Neural progenitor cell (in vitro differentiated cells): ENCODE measurements around the gene LMBRD2. TPM values are rescaled to one million over a fixed set of nuclear protein-coding genes. Genes with fewer than 3 reads are reported as not detected.

ENCODE experiments used
- DNase-seq: peaks from one replicate; pipeline ENCODE4 v3.0.0-alpha.2; 2016; ENCODE audit warnings: low spot score
- H2AFZ ChIP-seq: fragments of 200-600 bp; sonication (generic); replicated peaks from 2 replicates; pipeline ENCODE4 v1.6.1; 2016; ENCODE audit warnings: antibody characterized with exemption
- H3F3A ChIP-seq: fragments of 200-600 bp; sonication (generic); 2 replicates; pipeline ENCODE4 v1.6.1; 2016; ENCODE audit warnings: antibody characterized with exemption, low read depth
- H3K27ac ChIP-seq: fragments of 200-600 bp; sonication (generic); 2 replicates; pipeline ENCODE4 v1.5.1; 2016; ENCODE audit warnings: mild to moderate bottlenecking
- H3K27me3 ChIP-seq: fragments of 200-600 bp; sonication (generic); 2 replicates; pipeline ENCODE4 v1.6.1; 2016; ENCODE audit warnings: mild to moderate bottlenecking, moderate library complexity
- H3K36me3 ChIP-seq: fragments of 200-600 bp; sonication (generic); 2 replicates; pipeline ENCODE4 v1.5.1; 2016
- H3K4me1 ChIP-seq: fragments of 200-600 bp; sonication (generic); 2 replicates; pipeline ENCODE4 v1.6.1; 2016; ENCODE audit warnings: mixed run types
- H3K4me2 ChIP-seq: fragments of 200-600 bp; sonication (generic); 2 replicates; pipeline ENCODE4 v1.6.1; 2016
- H3K4me3 ChIP-seq: fragments of 200-600 bp; sonication (generic); 2 replicates; pipeline ENCODE4 v1.5.1; 2016
- H3K79me2 ChIP-seq: fragments of 200-600 bp; sonication (generic); 2 replicates; pipeline ENCODE4 v1.6.1; 2016; ENCODE audit warnings: low read depth
- H3K9ac ChIP-seq: fragments of 200-600 bp; sonication (generic); 2 replicates; pipeline ENCODE4 v1.6.1; 2016
- H3K9me3 ChIP-seq: fragments of 200-600 bp; sonication (generic); 2 replicates; pipeline ENCODE4 v1.5.1; 2016; ENCODE audit warnings: low read depth
- H4K20me1 ChIP-seq: fragments of 200-600 bp; sonication (generic); 2 replicates; pipeline ENCODE4 v1.6.1; 2016; ENCODE audit warnings: low read depth
- H3K27ac Mint-ChIP-seq: 3 replicates; pipeline ENCODE4 v1.8.0; 2021; ENCODE audit warnings: mixed read lengths
- H3K27me3 Mint-ChIP-seq: 2 replicates; pipeline ENCODE4 v1.8.0; 2022; ENCODE audit warnings: low read depth, mild to moderate bottlenecking, inconsistent platforms, moderate library complexity, mixed read lengths; ENCODE audit not compliant: insufficient read depth
- H3K36me3 Mint-ChIP-seq: 3 replicates; pipeline ENCODE4 v1.8.0; 2021; ENCODE audit warnings: mixed read lengths
- H3K4me1 Mint-ChIP-seq: 3 replicates; pipeline ENCODE4 v1.8.0; 2021; ENCODE audit warnings: mixed read lengths
- H3K4me3 Mint-ChIP-seq: 3 replicates; pipeline ENCODE4 v1.8.0; 2021; ENCODE audit warnings: mild to moderate bottlenecking, moderate library complexity, mixed read lengths
- H3K9me3 Mint-ChIP-seq: 3 replicates; pipeline ENCODE4 v1.8.0; 2020; ENCODE audit warnings: mixed read lengths
- CTCF ChIP-seq: fragments of 200-600 bp; sonication (generic); IDR thresholded peaks from 2 replicates; pipeline ENCODE4 v1.5.1; 2017; ENCODE audit warnings: antibody characterized with exemption, mild to moderate bottlenecking
- EZH2 ChIP-seq: fragments of 200-600 bp; sonication (generic); IDR thresholded peaks from 2 replicates; pipeline ENCODE4 v1.6.1; 2017; ENCODE audit warnings: antibody characterized with exemption, mild to moderate bottlenecking, moderate library complexity
- EZH2phosphoT487 ChIP-seq: fragments of 200-600 bp; sonication (generic); IDR thresholded peaks from 2 replicates; pipeline ENCODE4 v1.6.1; 2017; ENCODE audit warnings: antibody characterized with exemption
- total RNA-seq: library from RNA; depleted of rRNA; stranded (reverse); fragments of >200 nt; gene quantifications from 2 replicates; pipeline ENCODE4 v1.2.3, GENCODE V29; 2015; ENCODE audit warnings: low replicate concordance

Gene LMBRD2
- total RNA-seq, 1 donor from 2014 or later = 11.8 TPM

DNA sequence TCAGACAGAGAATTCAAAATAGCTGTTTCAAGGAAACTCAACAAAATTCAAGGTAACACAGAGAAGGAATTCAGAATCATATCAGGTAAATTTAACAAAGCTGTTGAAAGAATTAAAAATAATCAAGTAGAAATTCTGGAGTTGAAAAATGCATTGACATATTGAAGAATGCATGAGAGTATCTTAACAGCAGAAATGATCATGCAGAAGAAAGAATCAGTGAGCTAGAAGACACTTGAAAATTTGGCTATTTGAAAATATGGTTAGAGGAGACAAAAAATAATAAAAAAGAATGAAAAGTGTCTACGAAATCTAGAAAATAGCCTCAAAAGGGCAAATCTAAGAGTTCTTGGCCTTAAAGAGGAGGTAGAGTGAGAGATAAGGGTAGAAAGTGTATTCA lies 22.9 kb downstream of the LMBRD2 start:
- H3K9me3 ChIP-seq = no peaks in the 10 kb centered on the region
- Mint-ChIP-seq H3K4me3 (no peak overlapping the region), H3K27me3 (no peaks in the 10 kb centered on the region), H3K36me3 (peaks cover 26% of the 10 kb centered on the region), H3K4me1 (no peaks in the 10 kb centered on the region), H3K9me3 (peaks cover 16% of the 10 kb centered on the region), H3K27ac (no peak overlapping the region)
- no peaks in the 10 kb centered on the region for H3K4me1 ChIP-seq
- H4K20me1 ChIP-seq = no peaks in the 10 kb centered on the region
- no peak overlapping the region for H3K4me2 ChIP-seq
- no peaks in the 10 kb centered on the region for H3F3A ChIP-seq
- H3K27me3 ChIP-seq = no peaks in the 10 kb centered on the region
- TF ChIP-seq EZH2phosphoT487 (no peak), EZH2 (no peak), CTCF (no peak)
- DNase-seq = no peak
- no peak overlapping the region for H3K27ac ChIP-seq
- H3K9ac ChIP-seq = no peak overlapping the region
- H2AFZ ChIP-seq = no peak overlapping the region
- peaks cover 3% of the 10 kb centered on the region for H3K36me3 ChIP-seq
- H3K79me2 ChIP-seq = no peaks in the 10 kb centered on the region
- H3K4me3 ChIP-seq = no peak overlapping the region

DNA sequence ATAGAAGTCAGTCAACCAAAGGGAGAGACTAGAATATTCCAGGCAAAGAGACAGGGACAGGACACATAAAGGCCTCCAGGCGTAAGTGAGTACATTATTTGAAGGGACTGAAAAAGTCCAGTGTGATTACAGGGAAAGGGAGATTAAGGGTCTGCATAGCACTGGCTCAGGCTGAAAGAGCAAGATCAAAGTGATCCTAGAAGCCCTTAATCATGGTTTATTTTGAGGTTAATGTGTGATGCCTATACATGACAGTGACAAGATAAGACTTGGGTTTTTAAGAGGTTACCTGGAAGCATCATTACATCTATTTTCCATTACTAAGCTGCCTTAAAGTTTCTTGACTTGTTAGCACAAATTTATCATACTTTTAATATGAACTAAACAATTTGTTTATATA lies 25.8 kb downstream of the LMBRD2 start:
- H3K27me3 Mint-ChIP-seq = no peaks in the 10 kb centered on the region
- Histone ChIP-seq H3K4me2 (no peak overlapping the region), H3K9ac (no peak overlapping the region), H3K36me3 (peaks cover 3% of the 10 kb centered on the region), H3K4me3 (no peak overlapping the region), H3K4me1 (no peaks in the 10 kb centered on the region), H2AFZ (no peak overlapping the region), H3K9me3 (no peaks in the 10 kb centered on the region), H3K79me2 (no peaks in the 10 kb centered on the region), H3K27ac (no peak overlapping the region), H3F3A (no peaks in the 10 kb centered on the region), H3K27me3 (no peaks in the 10 kb centered on the region), H4K20me1 (no peaks in the 10 kb centered on the region)
- no peak overlapping the region for H3K27ac Mint-ChIP-seq
- TF ChIP-seq EZH2phosphoT487 = no peak
- TF ChIP-seq EZH2 = no peak
- DNase-seq = no peak
- no peaks in the 10 kb centered on the region for H3K4me1 Mint-ChIP-seq
- peaks cover 19% of the 10 kb centered on the region for H3K36me3 Mint-ChIP-seq
- H3K9me3 Mint-ChIP-seq = peaks cover 15% of the 10 kb centered on the region
- H3K4me3 Mint-ChIP-seq = no peak overlapping the region

- Histone ChIP-seq H3F3A (no peaks in the 10 kb centered on the region), H3K36me3 (no peaks in the 10 kb centered on the region), H3K4me1 (no peaks in the 10 kb centered on the region), H3K79me2 (no peaks in the 10 kb centered on the region), H4K20me1 (no peaks in the 10 kb centered on the region), H3K27me3 (no peaks in the 10 kb centered on the region), H3K4me3 (no peak overlapping the region), H3K9ac (no peak overlapping the region), H3K9me3 (no peaks in the 10 kb centered on the region), H2AFZ (no peak overlapping the region), H3K4me2 (no peak overlapping the region), H3K27ac (no peak overlapping the region)
- Mint-ChIP-seq H3K27me3 (no peaks in the 10 kb centered on the region), H3K4me3 (no peak overlapping the region), H3K4me1 (no peaks in the 10 kb centered on the region), H3K27ac (no peak overlapping the region), H3K36me3 (peaks cover 13% of the 10 kb centered on the region), H3K9me3 (no peaks in the 10 kb centered on the region)
- DNase-seq = no peak
- no peak for TF ChIP-seq EZH2
- no peak for TF ChIP-seq EZH2phosphoT487
- TF ChIP-seq CTCF = no peak
These were observed 40.4 kb downstream of the LMBRD2 start for GRCh38 chr5:36111238-36111637.

GRCh38 chr5:36108758-36109460 lies 42.8 kb downstream of the LMBRD2 start:
- no peak overlapping the region for H3K4me3 ChIP-seq
- TF ChIP-seq EZH2 (no peak), CTCF (no peak), EZH2phosphoT487 (no peak)
- H3K9me3 ChIP-seq = no peaks in the 10 kb centered on the region

More at GRCh38 chr5:36108758-36109460, 42.8 kb downstream of the LMBRD2 start:
- Histone ChIP-seq H3K27me3 (no peaks in the 10 kb centered on the region), H4K20me1 (no peaks in the 10 kb centered on the region), H3K27ac (no peak overlapping the region), H2AFZ (no peak overlapping the region), H3K9ac (no peak overlapping the region), H3K79me2 (no peaks in the 10 kb centered on the region), H3K36me3 (no peaks in the 10 kb centered on the region), H3K4me2 (no peak overlapping the region), H3F3A (no peaks in the 10 kb centered on the region), H3K4me1 (no peaks in the 10 kb centered on the region)
- Mint-ChIP-seq H3K36me3 (peaks cover 17% of the 10 kb centered on the region), H3K9me3 (no peaks in the 10 kb centered on the region), H3K4me1 (no peaks in the 10 kb centered on the region), H3K27ac (no peak overlapping the region), H3K4me3 (no peak overlapping the region), H3K27me3 (no peaks in the 10 kb centered on the region)
- no peak for DNase-seq
